HG02610 (cell line): ENCODE measurements around the gene OBP2B.
"Not testable (repeated sequence)": the region's sequence is repeated elsewhere in the genome, so short reads cannot be mapped to it uniquely, and the experiment has no call there.

Experiments used
- ATAC-seq: cut with Tn5 transposase; IDR thresholded peaks from one replicate; pipeline ENCODE4 v1.9.1; 2021; ENCODE audit warnings: mild to moderate bottlenecking, moderate library complexity; ENCODE audit not compliant: unreplicated experiment

Gene OBP2B

GRCh38 chr9:133238851-133239532 is 29.9 kb upstream of the OBP2B start:
- ATAC-seq: no peak

DNA sequence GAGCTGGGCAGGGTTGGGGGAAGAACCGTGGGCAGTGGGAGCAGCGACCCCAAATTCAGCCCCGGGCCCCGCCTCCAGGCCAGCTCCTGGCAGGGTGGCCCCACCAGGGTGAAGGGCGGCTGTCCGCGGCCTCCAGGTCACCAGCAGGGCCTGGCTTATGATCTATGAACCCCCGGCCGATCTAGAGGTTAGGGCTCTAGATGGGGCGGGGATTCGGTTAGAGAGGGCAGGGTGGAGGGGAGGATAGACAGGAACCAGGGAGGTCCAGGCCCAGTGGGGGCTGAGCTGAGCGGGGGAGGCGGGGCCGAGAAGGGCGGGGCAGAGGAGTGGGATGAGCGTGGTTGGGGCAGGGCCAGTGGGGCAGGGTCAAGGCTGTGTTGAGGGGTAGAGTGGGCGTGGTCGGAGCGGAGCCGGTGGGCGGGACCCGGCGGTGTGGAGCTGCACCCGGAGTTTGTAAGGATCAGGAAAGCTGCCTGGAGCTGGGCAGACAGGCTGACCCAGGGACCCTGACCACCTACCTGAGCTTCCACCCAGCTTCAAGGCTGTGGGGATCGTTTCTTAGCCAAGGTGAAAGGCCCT is 29.3 kb upstream of the OBP2B start:
- ATAC-seq: no peak

- no peak for ATAC-seq
Measured at GRCh38 chr9:133237035-133237731, 28.1 kb upstream of the OBP2B start.

- ATAC-seq: not testable (repeated sequence)
Measured at GRCh38 chr9:133236291-133237034, 27.4 kb upstream of the OBP2B start.

- no peak for ATAC-seq
Measured at GRCh38 chr9:133235549-133236222, 26.6 kb upstream of the OBP2B start.

DNA sequence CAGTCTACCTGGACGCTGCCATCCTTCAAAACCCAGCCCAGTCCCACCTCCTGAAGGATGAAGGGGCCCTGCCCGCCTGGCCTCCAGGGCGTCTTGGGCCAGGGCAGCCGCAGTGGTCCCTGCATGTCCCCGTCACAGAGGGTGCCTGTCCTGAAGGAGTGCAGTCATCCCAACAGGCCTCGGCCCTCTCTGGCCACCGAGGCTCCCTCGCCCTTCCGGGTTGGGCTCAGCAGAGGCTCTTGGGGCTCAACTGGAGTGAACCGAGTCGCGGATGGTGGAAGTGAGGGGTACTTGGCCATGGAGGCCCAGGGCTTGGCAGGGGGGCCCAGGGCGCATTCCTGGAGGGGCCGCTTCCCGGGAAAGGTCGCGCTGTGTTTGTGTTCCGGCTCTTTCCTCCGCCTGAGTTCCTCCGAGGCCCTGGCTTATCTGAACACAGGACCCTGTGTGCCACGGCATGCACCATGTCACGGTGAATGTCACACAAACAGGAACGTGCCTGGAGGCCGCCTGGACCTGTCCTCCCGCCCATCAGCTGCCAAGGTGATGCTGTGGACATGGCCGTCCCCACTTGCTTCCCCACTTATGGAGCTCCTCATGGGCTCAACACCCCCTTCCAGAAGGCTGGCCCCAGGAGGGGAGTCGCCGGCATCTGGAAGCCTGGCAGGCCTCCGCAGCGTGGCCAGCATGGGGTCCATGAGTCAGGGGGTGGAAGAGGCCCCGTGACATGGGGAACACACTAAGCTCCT is 25.7 kb upstream of the OBP2B start:
- ATAC-seq: no peak

GRCh38 chr9:133233681-133234432 is 24.8 kb upstream of the OBP2B start:
- no peak for ATAC-seq

GRCh38 chr9:133231934-133232568 is 23.0 kb upstream of the OBP2B start:
- not testable (repeated sequence) for ATAC-seq

GRCh38 chr9:133230514-133230913 is 21.5 kb upstream of the OBP2B start:
- not testable (repeated sequence) for ATAC-seq

GRCh38 chr9:133230093-133230492 is 21.0 kb upstream of the OBP2B start:
- no peak for ATAC-seq

GRCh38 chr9:133228474-133229193 is 19.6 kb upstream of the OBP2B start:
- ATAC-seq: not testable (repeated sequence)

- not testable (repeated sequence) for ATAC-seq
Measured at GRCh38 chr9:133227996-133228395, 18.9 kb upstream of the OBP2B start.

DNA sequence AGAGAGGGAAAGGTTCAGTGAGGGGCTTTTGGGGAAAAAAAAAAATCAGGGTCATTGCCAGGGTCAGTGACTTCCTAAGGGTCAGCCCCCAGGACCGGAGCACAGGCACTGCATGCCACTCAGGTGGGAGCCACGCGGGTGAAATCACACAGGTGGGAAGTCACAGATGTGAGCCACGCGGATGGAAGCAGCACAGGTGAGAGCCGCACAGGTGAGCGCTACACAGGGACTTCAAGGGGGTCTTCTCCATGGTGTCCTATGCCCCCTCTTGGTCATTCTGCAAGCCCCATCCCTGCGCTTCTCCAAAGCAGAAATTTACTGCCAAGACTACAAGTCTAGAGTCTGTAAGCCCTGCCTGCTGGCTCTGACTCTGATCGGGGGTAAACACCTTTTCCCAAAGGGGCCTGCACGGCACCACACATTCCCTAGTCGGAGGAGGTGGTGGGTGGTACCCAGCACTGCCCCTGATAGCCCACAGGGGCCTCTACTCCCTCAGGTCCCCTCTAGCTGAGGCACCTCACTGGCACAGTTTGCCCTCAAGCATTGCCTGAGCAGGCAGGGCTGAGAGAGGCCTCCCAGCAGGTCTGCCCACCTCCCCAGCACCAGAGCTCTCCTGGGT is 18.3 kb upstream of the OBP2B start:
- ATAC-seq: no peak

DNA sequence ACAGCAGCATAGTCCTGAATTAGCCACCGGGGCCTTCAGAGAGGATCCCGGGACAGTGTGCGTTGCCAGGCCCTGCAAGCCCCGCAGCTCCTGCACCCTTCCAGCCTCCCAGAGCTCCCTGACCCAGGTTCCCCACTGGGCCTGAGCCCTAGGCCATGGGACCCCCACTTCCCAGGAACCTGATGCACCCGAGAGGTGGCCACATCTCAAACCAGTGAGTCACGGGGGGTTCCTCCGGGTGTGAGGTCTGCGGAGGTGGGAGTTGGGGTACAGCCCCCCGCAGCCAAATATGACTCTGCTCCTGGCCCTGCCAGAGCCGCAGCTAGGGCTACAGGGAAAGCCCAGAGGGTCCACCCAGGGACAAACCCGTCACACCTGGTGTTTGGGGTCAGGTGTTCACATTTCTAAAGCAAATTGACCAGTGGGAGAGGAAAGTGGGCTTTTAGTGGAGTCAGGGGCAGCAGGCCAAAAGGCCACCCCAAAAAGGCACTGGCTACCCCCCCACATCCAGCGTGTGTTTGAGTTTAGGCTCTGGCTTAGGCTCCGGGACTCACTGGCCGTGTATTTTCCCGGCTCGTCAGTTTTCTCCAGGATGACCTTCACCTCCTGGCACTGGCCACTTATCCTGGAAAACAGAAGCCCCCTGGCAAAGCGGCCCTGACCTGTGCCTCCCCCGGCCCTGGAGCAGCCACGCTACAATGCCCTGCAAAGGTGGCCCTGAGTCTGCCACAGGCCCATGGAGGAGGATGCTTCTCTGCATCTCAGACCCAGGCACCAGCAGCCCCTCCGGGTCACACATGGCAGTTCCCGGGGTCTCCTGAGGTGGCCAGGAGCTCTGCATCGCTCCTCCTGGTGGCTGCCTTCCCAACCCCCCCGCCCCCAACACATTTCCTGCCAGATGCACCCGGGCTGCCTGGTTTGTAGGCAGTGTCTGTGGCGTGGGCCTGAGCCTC is 17.4 kb upstream of the OBP2B start:
- ATAC-seq: no peak

DNA sequence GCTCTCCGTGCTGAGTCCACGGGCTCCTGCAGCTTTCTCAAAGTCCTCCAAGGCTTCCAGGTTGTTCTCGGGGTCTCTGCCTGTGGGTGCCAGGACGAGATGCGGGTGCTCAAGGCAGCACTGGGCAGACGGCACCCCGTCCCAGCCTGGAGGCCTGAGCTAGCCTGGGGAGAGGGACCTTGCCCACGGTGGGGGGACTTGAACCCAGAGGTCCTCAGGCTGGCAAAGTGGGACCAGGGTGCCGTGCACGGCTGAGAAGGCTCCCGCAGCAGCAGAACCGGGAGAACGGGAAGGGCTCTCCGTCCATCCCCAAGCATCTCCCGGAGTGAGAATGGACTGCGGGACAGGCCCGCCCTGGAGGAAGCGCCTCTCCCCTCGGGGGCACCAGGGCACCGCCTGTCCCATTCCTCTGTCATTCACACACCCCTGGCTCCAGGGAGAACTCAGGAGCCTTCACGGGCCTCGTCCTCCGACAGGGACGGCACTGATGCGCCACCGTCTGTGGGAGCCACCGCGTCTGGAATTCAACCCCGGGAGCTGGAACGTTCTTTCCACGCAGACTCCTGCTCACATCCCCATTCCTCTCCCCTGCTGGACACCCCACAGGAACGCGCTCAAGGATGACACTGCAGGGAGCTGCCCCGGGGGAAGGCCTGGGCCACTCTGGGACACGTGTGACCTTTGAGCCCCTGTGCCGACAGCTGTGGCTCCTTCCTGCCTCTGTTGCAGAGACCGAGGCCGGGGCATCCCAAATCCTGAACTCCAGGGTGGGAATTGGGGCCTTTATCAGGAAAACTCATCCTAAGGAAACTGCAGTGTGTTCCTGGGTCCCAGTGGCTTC is 16.3 kb upstream of the OBP2B start:
- ATAC-seq: no peak

DNA sequence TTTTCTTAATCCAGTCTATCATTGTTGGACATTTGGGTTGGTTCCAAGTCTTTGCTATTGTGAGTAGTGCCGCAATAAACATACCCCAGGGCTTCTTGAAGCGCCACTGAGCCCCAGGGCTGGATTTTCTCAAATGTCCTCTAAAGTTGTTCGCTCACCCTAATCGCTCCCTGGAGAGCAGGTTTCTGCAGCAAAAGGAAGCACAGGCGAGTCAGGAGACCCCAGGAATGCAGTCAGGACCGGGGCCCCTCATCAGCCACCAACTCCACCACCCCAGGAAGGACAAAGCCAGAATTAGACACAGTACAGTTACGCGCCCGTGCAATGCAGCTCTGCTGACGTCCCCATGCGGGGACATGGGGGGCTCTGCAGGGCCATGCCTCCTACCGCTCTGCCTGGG is 15.7 kb upstream of the OBP2B start:
- no peak for ATAC-seq
